ENCODE data around the gene CREB3L2. TPM values are rescaled to one million over a fixed set of nuclear protein-coding genes. Genes with fewer than 3 reads are reported as not detected.

The CREB3L2 gene
- total and polyA plus RNA-seq, 2 of the 13 experiments (the other 11 are each of a cell fraction or from before 2014, with no cell fraction given) = 22.1 to 41.1 TPM

GRCh38 chr7:138015096-138015495, 13.2 kb upstream of the CREB3L2 start:
- H3K4me3 ChIP-seq (replicated peaks in 1 of 3; ENCODE audit: insufficient read depth in 1 of 3, low read depth in 2 of 3, low read length in 3 of 3) = no peak overlapping the region
- WGBS (ENCODE audit: low lambda C conversion rate) = 87% methylated on average over 5 of the region's 5 CpGs
- BruUV-seq (replicated peaks) = no TSS peak
- no peaks in the 10 kb centered on the region for H3K9me3 ChIP-seq (ENCODE audit: low read length)
- no peak overlapping the region for H3K9ac ChIP-seq (ENCODE audit: insufficient read depth, low read depth, low read length)
- no peak for ATAC-seq
- in situ Hi-C loops (cut with HindIII; ENCODE audit: extremely low pct_ligation_motif_present, low pct_unique_long_range_greater_than_20kb) (loop anchor here (25.0 kb wide), 1 partner anchor 722 kb away; no protein-coding TSS in a partner anchor), intact Hi-C loops (cut with micrococcal nuclease; ENCODE audit: unreplicated experiment) (no loop called here)
- H3K79me2 ChIP-seq (ENCODE audit: insufficient read depth, low read length) = no peaks in the 10 kb centered on the region
- TF ChIP-seq ZNF274 (CRISPR knock-in tag; IDR thresholded peaks at IDR 0.05) = no peak
- TF ChIP-seq CHD2 (IDR thresholded peaks at IDR 0.05; ENCODE audit: low read depth, low read length) = no peak
- no peak for TF ChIP-seq ZNF777 (CRISPR knock-in tag; IDR thresholded peaks at IDR 0.05)
- no peak for TF ChIP-seq HNRNPLL (IDR thresholded peaks at IDR 0.05; ENCODE audit: low read depth, low read length, poor library complexity, severe bottlenecking)
- TF ChIP-seq AKAP8 (CRISPR knock-in tag; IDR thresholded peaks at IDR 0.05) = no peak
- no peak for TF ChIP-seq ZNF749 (CRISPR knock-in tag; IDR thresholded peaks at IDR 0.05; ENCODE audit: borderline replicate concordance)
- TF ChIP-seq NFATC3 (CRISPR knock-in tag; IDR thresholded peaks at IDR 0.05) = no peak
- no peak for TF ChIP-seq DRAP1 (CRISPR knock-in tag; IDR thresholded peaks at IDR 0.05)
- TF ChIP-seq ARNT (IDR thresholded peaks at IDR 0.05) = no peak
- TF ChIP-seq ZNF556 (CRISPR knock-in tag; IDR thresholded peaks at IDR 0.05; ENCODE audit: borderline replicate concordance) = no peak
- no peak for TF ChIP-seq TCF12 (IDR thresholded peaks at IDR 0.05)
- TF ChIP-seq TCF12 (CRISPR knock-in tag; IDR thresholded peaks at IDR 0.05) = no peak
- TF ChIP-seq BRCA1 (CRISPR knock-in tag; IDR thresholded peaks at IDR 0.05) = no peak
- TF ChIP-seq SMARCE1 (IDR thresholded peaks at IDR 0.05; ENCODE audit: borderline replicate concordance) = no peak
- TF ChIP-seq TCF7 (IDR thresholded peaks at IDR 0.05; ENCODE audit: low read depth) = no peak
- TF ChIP-seq ZNF253 (CRISPR knock-in tag; IDR thresholded peaks at IDR 0.05; ENCODE audit: borderline replicate concordance) = no peak
- TF ChIP-seq CSRNP2 (CRISPR knock-in tag; conservative IDR thresholded peaks at IDR 0.05; ENCODE audit: low read depth) = no peak
- TF ChIP-seq BCL3 (CRISPR knock-in tag; IDR thresholded peaks at IDR 0.05) = no peak
- TF ChIP-seq ONECUT2 (CRISPR knock-in tag; IDR thresholded peaks at IDR 0.05) = no peak
- no peak for TF ChIP-seq PHB2 (IDR thresholded peaks at IDR 0.05; ENCODE audit: partially characterized antibody)
- no peaks in the 10 kb centered on the region for H4K20me1 ChIP-seq (ENCODE audit: insufficient read depth, low read length)
- no peak overlapping the region for H3K27ac ChIP-seq (ENCODE audit: extremely low read length, insufficient read depth, low read length)
- no peaks in the 10 kb centered on the region for H3K27me3 ChIP-seq (ENCODE audit: control insufficient read depth in 1 of 2, insufficient read depth in 2 of 2, low read length in 2 of 2)
- H3K36me3 ChIP-seq (replicated peaks in 1 of 2; ENCODE audit: control insufficient read depth in 1 of 2, insufficient read depth in 2 of 2, low read length in 2 of 2) = no peaks in the 10 kb centered on the region
- FAIRE-seq = no peak
- ChIA-PET CTCF (ENCODE audit: low intra/inter-chr PET ratio, low total read pairs) (no interaction called here), POLR2A (no interaction called here)
- H3K4me1 ChIP-seq (ENCODE audit: insufficient read depth, low read length) = peaks cover 1% of the 10 kb centered on the region; the same call in 1 of the 2 replicates
- H2AFZ ChIP-seq (ENCODE audit: low read length) = no peak overlapping the region
- no peak overlapping the region for H3K4me2 ChIP-seq (ENCODE audit: low read depth, low read length)
- DNase-seq (ENCODE audit: low spot score) = no peak
